H1 (cell line): ENCODE data around the gene LYRM7. TPM values are rescaled to one million over a fixed set of nuclear protein-coding genes. Genes with fewer than 3 reads are reported as not detected.
"Not testable (repeated sequence)": the region's sequence is repeated elsewhere in the genome, so short reads cannot be mapped to it uniquely, and the experiment has no call there.

ENCODE experiments used
- CTCF ChIA-PET: fragments of 300-600 bp; sonication (Branson Sonifier 250); formaldehyde crosslinking; loops from one replicate; lab custom pipeline; 2021; ENCODE audit not compliant: partially characterized antibody; lab: Charles Lee
- POLR2A ChIA-PET: fragments of 300-600 bp; sonication (Branson Sonifier 250); formaldehyde crosslinking; loops from one replicate; lab custom pipeline; 2021; ENCODE audit warnings: inconsistent platforms; ENCODE audit not compliant: partially characterized antibody; lab: Charles Lee
- DNase-seq, 2 experiments: peaks; one replicate each; pipeline versions ENCODE4 v3.0.0 to v3.0.0-alpha.2; 2010 to 2022; ENCODE audit warnings: low spot score in 2 of 2, low read depth in 1 of 2, mixed read lengths in 1 of 2
- FAIRE-seq: peaks from 2 replicates; lab custom pipeline; 2011; peaks lifted over from hg19 to GRCh38; lab: Jason Lieb, UNC
- H2AFZ ChIP-seq: 2 replicates; pipeline ENCODE4 v1.8.1; 2012; ENCODE audit warnings: low read length, inconsistent platforms
- H2AK5ac ChIP-seq: 2 replicates; pipeline ENCODE4 v1.6.1; 2013; ENCODE audit warnings: low read depth, low read length
- H2BK120ac ChIP-seq: replicated peaks from 2 replicates; pipeline ENCODE3; 2013; ENCODE audit warnings: low read depth, low read length, inconsistent platforms
- H2BK12ac ChIP-seq: 2 replicates; pipeline ENCODE4 v1.6.1; 2013; ENCODE audit warnings: low read depth, low read length
- H2BK15ac ChIP-seq: 2 replicates; pipeline ENCODE4 v1.6.1; 2013; ENCODE audit warnings: low read length
- H2BK20ac ChIP-seq: 2 replicates; pipeline ENCODE4 v1.6.1; 2013; ENCODE audit warnings: low read length
- H2BK5ac ChIP-seq: 2 replicates; pipeline ENCODE4 v1.6.1; 2013; ENCODE audit warnings: low read depth, low read length
- H3K14ac ChIP-seq: 2 replicates; pipeline ENCODE4 v1.6.1; 2013; ENCODE audit warnings: inconsistent platforms; ENCODE audit not compliant: insufficient read length
- H3K18ac ChIP-seq: 2 replicates; pipeline ENCODE4 v1.6.1; 2013; ENCODE audit warnings: low read length; ENCODE audit errors: extremely low read depth
- H3K23ac ChIP-seq: 2 replicates; pipeline ENCODE4 v1.6.1; 2013; ENCODE audit warnings: inconsistent platforms; ENCODE audit not compliant: insufficient read length
- H3K23me2 ChIP-seq: 2 replicates; pipeline ENCODE4 v1.6.1; 2013; ENCODE audit warnings: low read depth, low read length
- H3K27ac ChIP-seq: 2 replicates; pipeline ENCODE4 v1.6.1; 2011; ENCODE audit warnings: low read depth, low read length, inconsistent platforms
- H3K27me3 ChIP-seq, 4 experiments: replicated peaks in 1 of 4; 1 replicate in 1 of 4; 2 replicates in 3 of 4; pipeline versions ENCODE4 v1.6.1 to v1.8.1; 2011 to 2013; ENCODE audit warnings: low read length in 3 of 4, mild to moderate bottlenecking in 3 of 4, inconsistent platforms in 2 of 4, mixed read lengths in 2 of 4, moderate library complexity in 1 of 4; ENCODE audit not compliant: control insufficient read depth in 3 of 4, insufficient read depth in 3 of 4; ENCODE audit errors: extremely low read depth in 1 of 4
- H3K36me3 ChIP-seq, 4 experiments: 2 replicates each; pipeline versions ENCODE4 v1.6.1 to v1.8.1; 2011 to 2013; ENCODE audit warnings: mild to moderate bottlenecking in 4 of 4, low read length in 3 of 4, moderate library complexity in 2 of 4, control low read depth in 1 of 4, inconsistent platforms in 1 of 4; ENCODE audit not compliant: insufficient read depth in 4 of 4, control insufficient read depth in 2 of 4
- H3K4ac ChIP-seq: replicated peaks from 2 replicates; pipeline ENCODE3; 2013; ENCODE audit warnings: low read length, low read depth, mixed read lengths, inconsistent platforms; ENCODE audit not compliant: insufficient read length
- H3K4me1 ChIP-seq, 4 experiments: replicated peaks in 1 of 4; 1 replicate in 1 of 4; 2 replicates in 3 of 4; pipeline versions ENCODE4 v1.6.1 to v1.8.1; 2011 to 2013; ENCODE audit warnings: low read length in 3 of 4, inconsistent platforms in 2 of 4, mixed read lengths in 1 of 4; ENCODE audit not compliant: insufficient read depth in 4 of 4, control insufficient read depth in 3 of 4
- H3K4me2 ChIP-seq, 2 experiments: 2 replicates each; pipeline versions ENCODE4 v1.6.1 to v1.8.1; 2011 to 2013; ENCODE audit warnings: low read depth in 2 of 2, low read length in 2 of 2, control low read depth in 1 of 2, inconsistent platforms in 1 of 2, mild to moderate bottlenecking in 1 of 2; ENCODE audit not compliant: insufficient read depth in 1 of 2
- H3K4me3 ChIP-seq, 4 experiments: fragments of 200-600, 300-600 bp in 1 of 4; sonication (generic), shearing (Covaris generic), sonication (Bioruptor Twin) in 1 of 4; 2 replicates each; pipeline versions ENCODE4 v1.5.1 to v1.8.1; 2011 to 2016; ENCODE audit warnings: low read length in 4 of 4, low read depth in 3 of 4, control low read depth in 2 of 4, inconsistent platforms in 2 of 4, mild to moderate bottlenecking in 2 of 4, mixed read lengths in 1 of 4, moderate library complexity in 1 of 4; ENCODE audit not compliant: insufficient read depth in 2 of 4; ENCODE audit errors: extremely low read depth in 1 of 4
- H3K56ac ChIP-seq: replicated peaks from 2 replicates; pipeline ENCODE3; 2013; ENCODE audit warnings: low read depth, mild to moderate bottlenecking, mixed read lengths, low read length, inconsistent platforms; ENCODE audit not compliant: insufficient read length
- H3K79me1 ChIP-seq: 2 replicates; pipeline ENCODE4 v1.6.1; 2013; ENCODE audit warnings: low read depth, low read length, control low read depth
- H3K79me2 ChIP-seq, 2 experiments: 2 replicates each; pipeline versions ENCODE4 v1.6.1 to v1.8.1; 2012 to 2013; ENCODE audit warnings: low read length in 2 of 2, mild to moderate bottlenecking in 2 of 2, inconsistent platforms in 1 of 2; ENCODE audit not compliant: insufficient read depth in 2 of 2, control insufficient read depth in 1 of 2
- H3K9ac ChIP-seq, 4 experiments: replicated peaks in 1 of 4; 1 replicate in 1 of 4; 2 replicates in 3 of 4; pipeline versions ENCODE4 v1.6.1 to v1.8.1; 2011 to 2013; ENCODE audit warnings: low read depth in 3 of 4, low read length in 3 of 4, control low read depth in 2 of 4, mild to moderate bottlenecking in 2 of 4, moderate library complexity in 2 of 4, inconsistent platforms in 1 of 4; ENCODE audit errors: extremely low read depth in 1 of 4
- H3K9me3 ChIP-seq, 2 experiments: 2 replicates each; pipeline versions ENCODE4 v1.6.1 to v1.8.1; 2012 to 2013; ENCODE audit warnings: mild to moderate bottlenecking in 2 of 2, moderate library complexity in 2 of 2, control low read depth in 1 of 2, inconsistent platforms in 1 of 2, low read depth in 1 of 2, low read length in 1 of 2, mixed read lengths in 1 of 2; ENCODE audit not compliant: insufficient read depth in 2 of 2
- H4K20me1 ChIP-seq, 2 experiments: replicated peaks in 1 of 2; 2 replicates each; pipeline versions ENCODE3 to v1.8.1; 2011 to 2013; ENCODE audit warnings: inconsistent platforms in 2 of 2, low read length in 2 of 2, mild to moderate bottlenecking in 1 of 2; ENCODE audit not compliant: insufficient read depth in 2 of 2, control insufficient read depth in 1 of 2
- H4K5ac ChIP-seq: 2 replicates; pipeline ENCODE4 v1.6.1; 2013; ENCODE audit warnings: low read length, low read depth, mixed read lengths, inconsistent platforms; ENCODE audit not compliant: insufficient read length
- H4K8ac ChIP-seq: 2 replicates; pipeline ENCODE4 v1.8.0; 2013; ENCODE audit warnings: mild to moderate bottlenecking, moderate library complexity, low read length, inconsistent platforms; ENCODE audit not compliant: insufficient read depth; ENCODE audit errors: extremely low read depth
- H4K91ac ChIP-seq: replicated peaks from 2 replicates; pipeline ENCODE3; 2013; ENCODE audit warnings: low read length, mixed read lengths, inconsistent platforms; ENCODE audit not compliant: insufficient read length
- WGBS, 2 experiments: shearing (Covaris generic) in 1 of 2; methylation state at CpG; one replicate each; pipeline versions ENCODE4 v1.1.6 to v1.1.7; 2013 to 2015; ENCODE audit warnings: low lambda C conversion rate in 2 of 2, mixed read lengths in 2 of 2, inconsistent platforms in 1 of 2, low coverage in 1 of 2, missing lambda C conversion rate in 1 of 2; ENCODE audit not compliant: insufficient replicate concordance in 2 of 2, insufficient coverage in 1 of 2, insufficient read length in 1 of 2; ENCODE audit errors: extremely low coverage in 1 of 2, missing lambda C conversion rate in 1 of 2; 5-methylcytosine and 5-hydroxymethylcytosine counted together
- polyA plus RNA-seq, 7 experiments: library from polyadenylated mRNA; depleted of rRNA in 3 of 7; stranded (reverse) in 5 of 7; unstranded in 2 of 7; fragments of >200 nt in 5 of 7; fragments of 200-250 nt in 2 of 7; gene quantifications; 1 replicate in 5 of 7; 2 replicates in 1 of 7; 4 replicates in 1 of 7; pipeline versions ENCODE4 v1.2.1 to v1.2.3, GENCODE V29; 2011 to 2013; ENCODE audit warnings: missing spikeins in 2 of 7, mixed read lengths in 2 of 7
- total RNA-seq: library from RNA; stranded (reverse); fragmentation: NEBNext Ultra II Directional; extraction: Animal tissue kit (Norgen Biotek cat#: 25700); gene quantifications from 2 replicates; pipeline ENCODE4 v1.2.1, GENCODE V29; 2021

Gene LYRM7
- total and polyA plus RNA-seq, 2 of the 8 experiments (the other 6 are each of a cell fraction or from before 2014, with no cell fraction given) = 1.9 to 12.6 TPM

GRCh38 chr5:131133091-131133490 lies 37.7 kb upstream of the LYRM7 start:
- FAIRE-seq, H4K20me1 ChIP-seq, H4K8ac ChIP-seq, H4K91ac ChIP-seq, H3K14ac ChIP-seq, H3K9me3 ChIP-seq, H3K9ac ChIP-seq, H3K18ac ChIP-seq, H3K79me1 ChIP-seq, H4K5ac ChIP-seq, H2AK5ac ChIP-seq, H3K27ac ChIP-seq, H3K23me2 ChIP-seq, DNase-seq, H3K79me2 ChIP-seq, H3K4me1 ChIP-seq, H2BK15ac ChIP-seq, POLR2A ChIA-PET, H2BK120ac ChIP-seq, H2BK20ac ChIP-seq, H2BK12ac ChIP-seq, H3K27me3 ChIP-seq, H2BK5ac ChIP-seq, CTCF ChIA-PET, H3K23ac ChIP-seq, H3K4me2 ChIP-seq, H2AFZ ChIP-seq, H3K36me3 ChIP-seq, H3K56ac ChIP-seq, H3K4ac ChIP-seq, H3K4me3 ChIP-seq: not testable (repeated sequence)
- WGBS, 2 experiments = 94% methylated on average over 1 of the region's 2 CpGs; no CpG with 5 or more reads in 1 of the 2 experiments

- DNase-seq, H2BK120ac ChIP-seq, H3K79me1 ChIP-seq, H3K56ac ChIP-seq, H3K4me3 ChIP-seq, CTCF ChIA-PET, H3K36me3 ChIP-seq, H3K18ac ChIP-seq, H4K8ac ChIP-seq, H4K20me1 ChIP-seq, H4K91ac ChIP-seq, H2BK20ac ChIP-seq, H2AK5ac ChIP-seq, H2BK5ac ChIP-seq, H3K79me2 ChIP-seq, H3K27ac ChIP-seq, H3K23me2 ChIP-seq, H3K27me3 ChIP-seq, H3K23ac ChIP-seq, H3K9ac ChIP-seq, H2BK12ac ChIP-seq, H3K4me2 ChIP-seq, FAIRE-seq, H3K4ac ChIP-seq, H3K9me3 ChIP-seq, H3K4me1 ChIP-seq, POLR2A ChIA-PET, H2BK15ac ChIP-seq, H2AFZ ChIP-seq, H3K14ac ChIP-seq, H4K5ac ChIP-seq: not testable (repeated sequence)
- 100% methylated on average over 5 of the region's 5 CpGs; no CpG with 5 or more reads in 1 of the 2 experiments for WGBS, 2 experiments
Observed at GRCh38 chr5:131138406-131138805, 32.3 kb upstream of the LYRM7 start.
